ENCODE measurements around the gene EDN3.
A peak's percentile ranks its signal among the peaks of the same experiment; 100 is the strongest.

EDN3 gene

GRCh38 chr20:59364611-59365010, 64.2 kb downstream of the EDN3 start:
- peak; percentile 45 for DNase-seq

- DNase-seq = no peak
These were observed 65.3 kb downstream of the EDN3 start for GRCh38 chr20:59365611-59366285.

GRCh38 chr20:59371431-59371830, 71.0 kb downstream of the EDN3 start:
- DNase-seq = no peak

GRCh38 chr20:59374261-59374660, 73.8 kb downstream of the EDN3 start:
- no peak for DNase-seq

- DNase-seq = no peak
These were observed 75.1 kb downstream of the EDN3 start for GRCh38 chr20:59375541-59375940.

All from right kidney (tissue), 1 donor.